Effector memory CD8-positive, alpha-beta T cell (primary cell): ENCODE measurements around the gene ZG16B.

ENCODE experiments used
- ATAC-seq: fragments of 150-1000 bp; cut with Tn5 transposase; replicated peaks from 2 replicates; pipeline ENCODE4 v1.10.0; 2021; ENCODE audit warnings: mild to moderate bottlenecking, moderate library complexity
- DNase-seq, 3 experiments: peaks; one replicate each; pipeline ENCODE4 v3.0.0; 2021
- H3K27ac Mint-ChIP-seq, 2 donors: one replicate each; pipeline ENCODE4 v1.8.0; 2022; ENCODE audit warnings: mild to moderate bottlenecking in 2 of 2, mixed read lengths in 2 of 2, moderate library complexity in 2 of 2
- H3K27me3 Mint-ChIP-seq, 2 donors: one replicate each; pipeline ENCODE4 v1.8.0; 2022; ENCODE audit warnings: mixed read lengths in 2 of 2
- H3K36me3 Mint-ChIP-seq: one replicate; pipeline ENCODE4 v1.8.0; 2022; ENCODE audit warnings: mild to moderate bottlenecking, moderate library complexity, mixed read lengths; ENCODE audit not compliant: insufficient read depth
- H3K4me1 Mint-ChIP-seq, 2 donors: one replicate each; pipeline ENCODE4 v1.8.0; 2022; ENCODE audit warnings: low read depth in 2 of 2, mixed read lengths in 2 of 2
- H3K4me3 Mint-ChIP-seq, 2 donors: one replicate each; pipeline ENCODE4 v1.8.0; 2022; ENCODE audit warnings: mild to moderate bottlenecking in 2 of 2, mixed read lengths in 2 of 2, moderate library complexity in 2 of 2
- H3K9me3 Mint-ChIP-seq, 2 donors: one replicate each; pipeline ENCODE4 v1.8.0; 2022; ENCODE audit warnings: mixed read lengths in 2 of 2

Gene ZG16B

DNA sequence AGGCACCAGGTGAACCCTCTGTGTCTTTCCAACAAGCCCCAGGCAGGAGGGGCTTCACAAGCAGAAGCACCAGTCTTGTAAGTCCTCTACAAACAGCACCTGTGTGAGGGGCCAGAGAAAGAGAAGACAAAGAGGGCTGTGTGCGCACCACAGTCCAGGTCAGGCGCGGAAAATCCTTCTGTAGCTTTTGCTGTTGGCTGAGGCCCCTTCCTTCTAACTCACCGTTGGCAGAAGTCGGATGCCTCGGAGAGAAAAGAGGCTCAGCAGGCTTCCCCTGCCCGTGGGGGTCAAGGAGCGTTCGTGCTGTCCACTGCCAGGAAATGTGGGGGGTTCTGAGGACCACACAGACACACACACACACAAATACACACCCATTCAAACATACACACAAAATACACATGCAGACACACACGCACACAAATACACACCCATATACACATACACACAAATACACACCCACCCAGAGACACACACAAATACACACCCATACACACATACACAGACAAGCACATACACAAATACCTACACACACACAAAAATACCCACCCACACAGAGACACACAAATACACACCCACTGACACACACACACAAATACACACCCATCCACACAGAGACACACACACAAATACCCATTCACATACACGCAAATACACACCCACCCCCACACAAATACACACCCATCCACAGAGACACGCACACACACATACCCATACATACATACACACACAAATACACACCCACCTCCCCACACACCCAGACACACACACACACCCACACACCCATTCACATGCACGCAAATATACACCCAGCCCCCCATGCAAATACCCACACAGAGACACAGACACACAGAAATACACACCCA lies 6.8 kb downstream of the ZG16B start:
- Mint-ChIP-seq H3K4me1 (peaks cover 27 to 30% of the 10 kb centered on the region in 2 donors), H3K27ac (peak overlapping the region; percentile 24 to 52), H3K4me3 (no peak overlapping the region), H3K36me3 (peaks cover 4% of the 10 kb centered on the region), H3K9me3 (no peaks in the 10 kb centered on the region), H3K27me3 (peaks cover 8 to 12% of the 10 kb centered on the region in 2 donors)
- DNase-seq, result no peak
- no peak for ATAC-seq

DNA sequence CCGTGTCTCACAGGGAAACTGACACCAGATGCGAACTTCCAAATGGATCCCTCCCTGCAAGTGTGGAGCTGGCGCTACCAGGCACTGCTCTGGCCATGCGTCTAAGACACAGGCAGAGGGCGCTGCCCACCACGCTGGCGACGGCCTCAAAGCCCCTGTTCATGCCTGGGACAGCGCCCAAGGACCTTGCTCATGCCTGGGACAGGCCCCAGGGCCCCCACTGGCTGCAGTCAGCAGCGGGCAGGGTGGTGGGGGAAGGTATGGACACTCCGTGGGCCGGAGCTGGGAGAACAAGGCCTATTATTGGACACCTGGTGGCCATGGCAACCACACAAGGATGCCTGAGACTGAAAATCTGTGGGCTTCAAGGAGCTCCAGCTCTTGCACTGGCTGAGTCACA lies 8.8 kb downstream of the ZG16B start:
- ATAC-seq (peak; percentile 62), DNase-seq (peak; percentile 48 to 56 (median 51))
- peaks cover 40 to 45% of the 10 kb centered on the region in 2 donors for H3K4me1 Mint-ChIP-seq
- H3K36me3 Mint-ChIP-seq, result peaks cover 13% of the 10 kb centered on the region
- H3K27ac Mint-ChIP-seq, result peak overlapping the region; percentile 85 to 93
- peaks cover 0 to 7% of the 10 kb centered on the region in 2 donors for H3K27me3 Mint-ChIP-seq
- H3K4me3 Mint-ChIP-seq, result peak overlapping the region in 1 of 2 donors; percentile 43
- no peaks in the 10 kb centered on the region for H3K9me3 Mint-ChIP-seq

DNA sequence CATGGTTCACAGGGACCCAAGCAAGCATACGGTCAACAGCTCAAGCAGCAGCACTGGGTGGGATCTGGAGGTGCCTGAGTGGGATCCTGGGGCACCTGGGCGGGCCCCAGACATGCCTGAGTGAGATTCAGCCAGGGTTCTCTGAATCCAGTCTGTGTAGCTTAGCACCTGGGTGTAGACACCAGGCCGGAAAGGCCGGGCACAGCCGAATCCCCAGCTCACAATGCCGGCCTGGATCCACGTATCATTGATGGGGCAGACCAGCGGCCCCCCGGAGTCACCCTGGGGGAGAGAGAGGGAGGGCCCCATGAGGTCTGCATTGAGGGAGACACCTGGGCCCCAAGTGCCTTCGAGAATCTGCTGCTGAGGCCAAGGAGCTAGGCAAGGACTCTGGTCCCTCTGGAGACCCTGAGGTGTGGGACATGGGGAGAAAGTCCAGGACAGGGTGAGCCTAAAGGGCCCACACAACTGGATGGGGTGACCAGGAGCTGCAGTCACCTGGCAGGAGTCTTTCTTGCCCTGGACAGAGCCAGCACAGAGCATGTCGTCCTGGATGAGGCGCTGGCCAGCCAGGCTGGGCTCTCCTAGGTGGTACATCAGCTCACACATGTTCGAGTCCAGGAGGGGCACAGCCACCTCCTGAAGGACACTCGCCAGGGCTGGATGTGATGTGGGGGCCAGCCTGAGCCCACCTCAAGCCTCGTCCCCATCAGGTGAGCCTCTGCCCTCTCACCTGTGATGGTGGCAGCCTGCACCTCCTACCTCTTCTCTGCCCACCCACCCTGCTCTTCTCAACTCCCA lies 9.7 kb downstream of the ZG16B start:
- Mint-ChIP-seq H3K4me1 (peaks cover 43 to 49% of the 10 kb centered on the region in 2 donors), H3K27me3 (peaks cover 0 to 7% of the 10 kb centered on the region in 2 donors), H3K36me3 (peaks cover 13% of the 10 kb centered on the region), H3K9me3 (no peaks in the 10 kb centered on the region), H3K27ac (peak overlapping the region; percentile 85 to 93), H3K4me3 (peak overlapping the region; percentile 43 to 48)
- DNase-seq (no peak), ATAC-seq (no peak)

DNA sequence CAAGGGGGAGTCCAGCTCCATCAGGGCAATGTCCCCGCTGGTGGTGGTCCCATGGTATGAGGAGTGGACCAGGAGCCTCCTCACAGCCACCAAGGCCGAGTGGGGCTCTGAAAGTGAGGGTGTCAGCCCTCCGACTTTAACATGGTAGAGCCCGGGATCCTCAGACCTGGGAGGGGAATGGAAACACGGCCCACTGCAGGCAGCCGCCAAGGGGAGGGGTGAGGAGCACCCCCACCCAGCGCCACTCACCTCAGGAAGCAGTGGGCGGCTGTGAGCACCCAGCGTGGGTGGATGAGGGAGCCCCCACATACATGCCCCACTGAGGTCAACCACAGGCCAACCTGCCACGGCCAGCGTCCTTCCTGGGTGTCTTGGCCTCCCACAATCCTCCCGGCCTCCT lies 10.8 kb downstream of the ZG16B start:
- DNase-seq (no peak), ATAC-seq (peak; percentile 20)
- peaks cover 13% of the 10 kb centered on the region for H3K36me3 Mint-ChIP-seq
- peaks cover 0 to 7% of the 10 kb centered on the region in 2 donors for H3K27me3 Mint-ChIP-seq
- peak overlapping the region; percentile 88 to 93 for H3K27ac Mint-ChIP-seq
- peak overlapping the region; percentile 63 to 76 for H3K4me3 Mint-ChIP-seq
- no peaks in the 10 kb centered on the region for H3K9me3 Mint-ChIP-seq
- H3K4me1 Mint-ChIP-seq, result peaks cover 51 to 52% of the 10 kb centered on the region in 2 donors

DNA sequence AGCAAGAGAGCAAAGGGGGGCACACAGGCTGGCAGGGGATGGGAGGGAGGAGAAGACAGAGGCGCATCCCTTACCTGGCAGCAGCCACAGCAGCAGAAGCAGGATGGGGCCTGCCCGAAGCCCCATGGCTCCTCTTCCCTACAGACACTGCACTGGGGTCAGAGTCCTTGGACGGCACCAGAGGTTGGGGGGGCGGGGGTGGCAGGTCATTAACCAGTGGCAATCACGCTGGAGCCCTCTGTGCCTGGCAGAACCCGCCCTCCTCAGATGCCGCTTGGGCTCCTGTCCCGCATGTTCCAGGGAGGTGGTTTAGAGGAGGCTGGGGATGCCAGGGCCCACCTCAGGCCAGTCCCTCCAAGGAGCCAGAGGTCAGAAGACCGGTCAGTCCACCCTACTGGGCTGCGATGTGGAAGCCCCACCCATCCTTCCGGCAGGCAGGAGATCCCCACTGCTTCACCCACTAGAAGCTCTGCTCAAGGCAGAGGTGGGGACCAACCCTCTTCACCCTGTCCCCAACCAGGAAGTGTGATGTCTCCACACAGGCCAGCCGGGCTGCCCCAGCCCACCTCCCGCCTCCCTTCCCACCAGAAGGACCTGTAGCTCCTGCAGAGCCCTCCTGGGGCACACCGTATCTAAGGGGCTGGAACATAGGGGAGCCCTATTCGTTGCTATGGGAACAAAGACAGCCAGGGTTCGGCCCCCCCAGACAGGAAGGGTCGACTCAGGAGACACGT lies 11.7 kb downstream of the ZG16B start:
- Mint-ChIP-seq H3K9me3 (no peaks in the 10 kb centered on the region), H3K4me3 (peak overlapping the region; percentile 63 to 76), H3K4me1 (peaks cover 60 to 61% of the 10 kb centered on the region in 2 donors)

DNA sequence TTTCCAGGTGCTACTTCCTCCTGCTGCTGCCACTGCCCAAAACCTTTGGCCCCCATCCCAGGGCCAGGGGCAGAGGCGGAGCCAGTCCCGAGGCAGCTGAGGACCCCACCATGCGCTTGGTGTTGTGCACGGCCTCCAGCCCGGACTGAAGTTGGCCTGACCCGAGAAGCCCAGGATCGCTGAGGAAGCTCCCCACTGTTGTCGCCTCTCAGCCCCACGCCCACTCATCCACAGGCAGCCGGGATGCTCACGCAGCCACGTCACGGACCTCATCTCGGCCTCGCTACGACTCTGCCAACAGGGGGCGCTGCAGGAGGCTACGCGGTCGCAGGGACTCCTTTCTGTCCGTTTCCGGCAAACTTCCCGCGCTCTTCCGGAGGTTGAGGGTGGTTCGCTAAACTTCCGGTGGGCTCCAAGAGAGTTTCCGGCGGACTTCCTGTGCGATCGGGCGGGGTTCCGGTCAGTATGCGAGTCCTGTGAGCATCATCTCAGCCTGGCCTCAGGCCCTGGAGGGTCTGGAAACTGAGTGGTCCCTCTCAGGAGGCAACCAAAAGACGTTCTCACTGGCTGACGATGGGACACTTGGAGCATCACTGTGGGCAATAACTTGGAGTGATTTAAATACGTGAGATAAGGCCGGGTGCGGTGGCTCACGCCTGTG lies 12.4 kb downstream of the ZG16B start:
- Mint-ChIP-seq H3K27ac (peak overlapping the region; percentile 88 to 93), H3K4me1 (peaks cover 60 to 64% of the 10 kb centered on the region in 2 donors), H3K36me3 (peaks cover 13% of the 10 kb centered on the region), H3K9me3 (no peaks in the 10 kb centered on the region), H3K4me3 (peak overlapping the region; percentile 63 to 76), H3K27me3 (peaks cover 0 to 2% of the 10 kb centered on the region in 2 donors)
- ATAC-seq (peak; percentile 36), DNase-seq (peak; percentile 66 to 70 (median 68))

More for the DNA sequence above, 11.7 kb downstream of the ZG16B start:
- H3K36me3 Mint-ChIP-seq, result peaks cover 13% of the 10 kb centered on the region
- ATAC-seq (peak; percentile 23), DNase-seq (no peak)
- H3K27me3 Mint-ChIP-seq, result peaks cover 0 to 7% of the 10 kb centered on the region in 2 donors
- H3K27ac Mint-ChIP-seq, result peak overlapping the region; percentile 88 to 93

DNA sequence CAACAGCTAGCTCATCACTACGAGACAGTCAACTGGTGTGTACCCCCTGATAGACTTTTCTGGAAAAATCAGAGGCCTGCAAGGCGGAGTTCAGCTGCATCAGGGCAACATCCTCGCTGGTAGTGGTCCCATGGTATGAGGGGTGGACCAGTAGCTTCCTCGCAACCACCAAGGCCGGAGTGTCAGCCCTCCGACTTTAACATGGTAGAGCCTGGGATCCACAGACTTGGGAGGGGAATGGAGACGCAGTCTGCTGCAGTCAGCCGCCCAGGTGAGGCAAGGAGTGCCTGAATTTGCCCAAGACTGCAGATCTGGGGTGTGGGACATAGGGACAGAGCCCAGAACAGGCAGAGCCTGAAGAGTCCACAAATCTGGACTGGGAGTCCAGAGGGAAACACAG lies 13.4 kb downstream of the ZG16B start:
- H3K4me1 Mint-ChIP-seq, result peaks cover 53 to 61% of the 10 kb centered on the region in 2 donors
- peaks cover 13% of the 10 kb centered on the region for H3K36me3 Mint-ChIP-seq
- no peaks in the 10 kb centered on the region for H3K9me3 Mint-ChIP-seq
- H3K4me3 Mint-ChIP-seq, result no peak overlapping the region
- no peaks in the 10 kb centered on the region for H3K27me3 Mint-ChIP-seq
- H3K27ac Mint-ChIP-seq, result peak overlapping the region in 1 of 2 donors; percentile 71
- ATAC-seq (no peak), DNase-seq (no peak)

DNA sequence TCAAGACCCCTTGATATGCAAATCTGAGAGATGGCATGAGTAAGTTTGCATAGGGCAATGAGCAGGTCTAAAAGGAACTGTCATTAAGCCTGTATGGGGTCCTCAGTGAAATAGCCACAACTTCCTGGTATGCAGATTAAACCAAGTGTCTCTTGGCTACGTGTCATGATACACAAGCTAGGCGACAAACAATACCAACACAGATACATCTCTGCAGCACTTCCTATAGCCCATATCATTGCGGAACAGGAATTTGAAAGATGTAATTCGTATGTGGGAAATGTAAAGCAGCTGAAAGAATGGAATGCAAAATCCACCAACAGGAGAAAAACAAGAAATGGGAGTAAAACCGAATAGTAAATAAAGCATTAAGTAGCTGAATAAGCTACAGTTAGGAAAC lies 15.0 kb downstream of the ZG16B start:
- peaks cover 10% of the 10 kb centered on the region for H3K36me3 Mint-ChIP-seq
- no peaks in the 10 kb centered on the region for H3K9me3 Mint-ChIP-seq
- DNase-seq, result no peak
- H3K27ac Mint-ChIP-seq, result peak overlapping the region; percentile 70 to 91
- no peak overlapping the region for H3K4me3 Mint-ChIP-seq
- H3K27me3 Mint-ChIP-seq, result peaks cover 0 to 10% of the 10 kb centered on the region in 2 donors
- peaks cover 42 to 49% of the 10 kb centered on the region in 2 donors for H3K4me1 Mint-ChIP-seq
- ATAC-seq, result peak; percentile 20

DNA sequence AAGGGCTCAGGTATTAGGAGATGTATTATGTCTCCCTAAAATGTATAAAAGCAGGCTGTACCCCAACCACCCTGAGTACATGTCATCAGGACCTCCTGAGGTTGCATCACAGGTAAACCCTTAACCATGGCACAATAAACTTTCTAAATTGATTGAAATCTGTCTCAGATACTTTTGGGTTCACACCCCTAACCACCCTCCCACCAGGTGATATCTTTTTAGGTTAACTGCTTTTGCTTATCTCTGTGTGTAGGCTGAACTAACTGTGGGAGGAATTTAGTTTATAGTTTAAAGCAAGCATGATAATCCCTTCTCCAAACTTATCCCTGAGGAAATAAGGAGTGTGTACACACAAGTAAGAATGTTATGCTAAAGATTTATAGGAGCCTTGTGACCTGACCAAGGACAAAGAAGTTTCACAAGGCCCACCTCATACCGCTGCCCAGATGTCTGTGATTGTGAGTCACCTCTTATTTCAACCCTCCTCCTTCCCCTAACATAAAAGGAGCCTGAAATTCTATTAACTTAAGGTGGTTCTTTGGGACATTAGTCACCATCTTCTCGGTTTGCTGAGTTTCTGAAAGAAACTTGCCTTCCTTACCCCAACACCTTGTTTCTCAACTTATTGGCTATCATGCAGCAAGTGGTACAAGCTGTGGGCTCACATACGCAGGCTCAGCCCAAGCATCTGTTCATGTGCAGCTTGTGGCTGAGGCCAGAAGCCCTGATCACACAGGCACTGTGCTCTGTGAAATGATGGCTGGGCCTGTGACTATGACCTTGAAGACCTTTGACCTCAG lies 16.6 kb downstream of the ZG16B start:
- DNase-seq, result no peak
- H3K4me1 Mint-ChIP-seq, result peaks cover 37 to 39% of the 10 kb centered on the region in 2 donors
- H3K4me3 Mint-ChIP-seq, result peak overlapping the region; percentile 18 to 58
- ATAC-seq, result peak; percentile 66
- H3K27me3 Mint-ChIP-seq, result peaks cover 0 to 12% of the 10 kb centered on the region in 2 donors
- H3K27ac Mint-ChIP-seq, result peak overlapping the region; percentile 62 to 91
- peaks cover 10% of the 10 kb centered on the region for H3K36me3 Mint-ChIP-seq
- no peaks in the 10 kb centered on the region for H3K9me3 Mint-ChIP-seq

DNA sequence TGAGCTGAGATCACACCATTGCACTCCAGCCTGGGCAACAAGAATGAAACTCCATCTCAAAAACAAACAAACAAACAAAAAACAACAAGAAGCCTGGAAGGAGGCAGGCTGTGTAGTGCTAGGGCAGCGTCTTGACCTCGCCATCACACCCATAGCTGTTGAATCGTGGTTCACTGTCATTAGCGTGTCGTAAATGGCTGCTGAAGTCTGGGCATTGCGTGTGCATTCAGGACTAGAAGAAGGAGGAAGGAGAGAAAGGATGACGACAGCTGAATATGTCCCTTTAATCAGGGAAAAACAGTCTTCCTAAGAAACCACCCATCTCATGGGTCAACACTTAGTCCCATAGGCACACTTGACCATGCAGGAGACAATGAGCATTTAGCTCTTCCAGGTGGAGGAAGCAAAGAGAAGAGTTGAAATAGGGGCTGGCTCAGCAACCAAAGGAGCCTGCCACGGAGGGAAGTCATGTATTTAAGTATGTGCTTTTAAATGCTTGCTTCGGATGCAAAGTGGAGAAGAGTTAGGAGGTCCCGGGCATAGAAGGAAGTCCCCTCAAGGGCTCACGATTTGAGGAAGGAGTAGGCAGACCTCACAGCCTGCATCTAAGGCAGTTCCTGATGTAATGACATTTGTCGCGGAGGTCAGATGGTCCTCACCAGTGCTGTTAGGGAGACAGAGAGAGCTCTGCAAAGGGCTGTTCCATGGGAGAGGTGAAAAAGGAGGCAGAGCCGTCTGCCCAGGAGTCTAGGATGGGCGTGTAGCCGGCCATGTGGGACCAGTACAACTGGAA lies 19.0 kb downstream of the ZG16B start:
- no peak for DNase-seq
- Mint-ChIP-seq H3K4me3 (no peak overlapping the region), H3K27me3 (peaks cover 0 to 12% of the 10 kb centered on the region in 2 donors), H3K27ac (no peak overlapping the region), H3K4me1 (peaks cover 19 to 25% of the 10 kb centered on the region in 2 donors), H3K9me3 (peaks cover 0 to 2% of the 10 kb centered on the region in 2 donors), H3K36me3 (no peaks in the 10 kb centered on the region)
- ATAC-seq, result no peak

DNA sequence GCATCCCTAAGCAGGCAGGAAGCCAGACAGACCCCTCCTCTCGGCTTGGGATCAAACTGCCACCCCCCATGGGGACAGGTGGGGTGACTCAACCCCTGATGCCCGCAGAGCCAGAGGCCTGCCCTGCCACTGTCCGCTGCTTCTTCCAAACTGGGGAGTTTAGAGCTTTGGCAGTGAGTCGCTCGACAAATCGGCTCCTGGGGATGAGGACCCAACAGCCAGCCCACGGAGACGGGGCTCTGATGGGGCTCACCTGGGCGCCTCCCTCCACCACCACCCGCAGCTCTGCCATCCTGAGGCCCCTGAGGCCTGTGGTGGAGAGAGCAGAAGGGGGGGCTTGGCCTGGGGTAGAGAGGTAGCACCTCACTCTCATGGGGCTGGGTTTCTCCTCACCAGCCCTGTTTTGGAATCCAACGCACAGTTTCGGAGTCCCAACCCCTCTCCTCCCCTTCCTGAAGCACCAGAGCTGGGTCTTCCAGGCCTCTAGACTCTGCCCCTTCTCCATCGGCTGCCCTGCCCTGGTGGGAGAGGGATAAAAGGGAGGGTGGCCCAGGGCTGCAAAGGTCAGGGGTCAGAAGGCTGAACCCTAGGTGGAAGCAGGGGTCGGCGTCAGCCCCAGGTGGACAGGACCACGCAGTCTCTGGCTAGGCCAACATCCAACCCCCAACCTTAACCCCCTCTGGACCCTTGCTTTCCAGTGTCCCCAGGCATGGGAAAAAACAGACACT lies 22.1 kb downstream of the ZG16B start:
- peaks cover 2 to 9% of the 10 kb centered on the region in 2 donors for H3K9me3 Mint-ChIP-seq
- no peak overlapping the region for H3K4me3 Mint-ChIP-seq
- no peak for DNase-seq
- H3K4me1 Mint-ChIP-seq, result peaks cover 2 to 4% of the 10 kb centered on the region in 2 donors
- no peak for ATAC-seq
- H3K27me3 Mint-ChIP-seq, result peaks cover 0 to 12% of the 10 kb centered on the region in 2 donors
- H3K36me3 Mint-ChIP-seq, result no peaks in the 10 kb centered on the region
- no peak overlapping the region for H3K27ac Mint-ChIP-seq
